Pancreas (tissue), 10 donors: ENCODE results near the gene PUSL1. TPM values are rescaled to one million over a fixed set of nuclear protein-coding genes. Genes with fewer than 3 reads are reported as not detected.

Experiments used
- ATAC-seq, 4 donors: fragments of 200-7000 bp; cut with Tn5 transposase; one replicate each; pipeline versions ENCODE4 v1.8.0 to v1.9.1; 2020; ENCODE audit warnings: mild to moderate bottlenecking in 4 of 4, moderate library complexity in 4 of 4
- DNase-seq, 6 donors: peaks; one replicate each; pipeline ENCODE4 v3.0.0-alpha.2; 2020
- FAIRE-seq: peaks from 2 replicates; lab custom pipeline; 2012; peaks lifted over from hg19 to GRCh38; lab: Jason Lieb, UNC
- H3K27ac ChIP-seq, 4 donors: fragments of 200-600 bp; sonication (generic); 1 replicate in 3 of 4; 2 replicates in 1 of 4; pipeline versions ENCODE4 v1.5.0 to v1.8.0; 2020
- H3K27me3 ChIP-seq, 4 donors: fragments of 200-600 bp; one replicate each; pipeline ENCODE4 v1.8.0; 2021
- H3K36me3 ChIP-seq, 3 donors: fragments of 200-600 bp; sonication (generic) in 1 of 3; one replicate each; pipeline versions ENCODE4 v1.5.0 to v1.8.0; 2020 to 2021
- H3K4me1 ChIP-seq, 3 donors: fragments of 200-600 bp; one replicate each; pipeline ENCODE4 v1.8.0; 2021
- H3K4me3 ChIP-seq, 4 donors: fragments of 200-600 bp; sonication (generic) in 2 of 4; one replicate each; pipeline versions ENCODE4 v1.5.0 to v1.8.0; 2020 to 2021
- H3K9me3 ChIP-seq, 4 donors: fragments of 200-600 bp; one replicate each; pipeline ENCODE4 v1.8.0; 2021
- WGBS, 2 donors: extraction: QIAGEN DNeasy Blood & Tissue Kit; methylation state at CpG; one replicate each; pipeline ENCODE4 v1.1.7; 2013; 5-methylcytosine and 5-hydroxymethylcytosine counted together
- intact Hi-C, 3 donors: fragments of 100-400 bp; cut with DNase I; formaldehyde crosslinking; loops; one replicate each; pipeline versions ENCODE4 v1.11.1 to v1.14.2; 2022
- polyA plus RNA-seq, 2 donors: library from polyadenylated mRNA; stranded (reverse); fragments of 200-250 nt; gene quantifications; one replicate each; pipeline ENCODE4 v1.2.3, GENCODE V29; 2013
- total RNA-seq, 6 donors: library from RNA; stranded (reverse); fragmentation: NEBNext Ultra II Directional in 4 of 6; extraction: Animal tissue kit (Norgen Biotek cat#: 25700) in 4 of 6; gene quantifications; one replicate each; pipeline versions ENCODE4 v1.2.1 to v1.2.4, GENCODE V29; 2021 to 2023
- TF ChIP-seq, protein P1 (sequence below), 4 donors: fragments of 200-600 bp; sonication (generic) in 3 of 4; IDR thresholded peaks; one replicate each; pipeline versions ENCODE4 v1.5.0 to v1.8.0; 2021; ENCODE audit warnings: antibody characterized with exemption in 4 of 4
- donor health status: healthy with polysubstance abuse.
- donor health status: DM: no; HTN: no; CAD: no; lungs with moderate emphysema.
- donor health status: DM: no; HTN: no; CAD: no.
- donor health status: control.
- donor health status: control.
- donor health status: Bipolar disorder and iron deficiency.
- donor health status: DM: yes; HTN: yes; CAD: no.
- donor health status: DM: no; HTN: no; CAD: no.
- donor health status: DM: no; HTN: no; CAD: no.
- donor health status: DM: yes; HTN: yes; CAD: no.

The PUSL1 gene
- total and polyA plus RNA-seq, 8 donors = 7.5 to 23.2 (median 10.2) TPM

DNA sequence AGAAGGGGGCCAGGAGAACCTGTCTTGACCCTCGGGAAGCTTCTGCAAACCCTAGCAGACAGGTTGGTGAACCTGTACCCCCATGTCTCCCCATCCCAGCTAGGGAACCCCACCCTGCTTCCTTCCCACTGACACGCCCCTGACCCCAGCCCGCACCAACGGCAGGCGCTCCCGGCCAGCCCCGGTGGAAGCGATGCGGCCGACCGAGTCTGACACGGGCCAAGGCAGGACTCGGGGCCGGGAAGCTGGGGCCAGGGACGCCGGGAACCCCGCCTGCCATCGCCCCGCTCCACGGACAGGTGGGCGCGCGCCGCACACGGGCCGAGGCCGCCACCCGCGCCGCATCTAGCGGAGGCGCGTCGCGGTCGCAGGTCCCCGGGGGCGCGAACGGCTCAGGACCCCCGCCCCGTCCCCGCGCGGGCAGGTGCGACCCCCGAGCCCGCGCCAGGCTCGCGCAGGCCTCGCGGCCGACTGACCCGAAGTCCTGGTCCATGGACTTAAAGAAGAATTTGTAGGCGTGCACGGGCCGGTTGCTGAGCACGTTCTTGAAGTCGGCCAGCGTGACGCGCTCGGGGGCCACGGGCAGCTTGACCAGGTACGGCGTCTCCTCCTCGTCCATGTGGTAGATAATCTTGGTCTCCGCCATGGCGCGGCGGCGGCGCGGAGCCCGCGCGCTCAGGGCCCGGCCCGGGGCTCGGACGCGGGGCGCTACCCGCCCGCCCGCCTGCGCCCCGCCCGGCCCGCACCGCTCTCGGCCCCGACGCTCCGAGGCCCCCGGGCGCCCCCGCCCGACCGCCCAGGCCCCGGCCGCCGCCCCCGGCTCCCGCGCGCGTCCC, 40.2 kb downstream of the PUSL1 start:
- Histone ChIP-seq H3K4me1 (peaks cover 8 to 20% (median 11%) of the 10 kb centered on the region in 3 donors), H3K27me3 (no peaks in the 10 kb centered on the region), H3K27ac (peak overlapping the region; percentile 53 to 78 (median 71)), H3K36me3 (no peaks in the 10 kb centered on the region), H3K9me3 (no peaks in the 10 kb centered on the region), H3K4me3 (peak overlapping the region; percentile 55 to 81 (median 66))
- ATAC-seq (peak; percentile 2 to 10 (median 8)), FAIRE-seq (no peak), DNase-seq (peak in 2 of 6 donors; percentile 61 to 69)
- intact Hi-C loops = no loop called here
- TF ChIP-seq, protein P1, sequence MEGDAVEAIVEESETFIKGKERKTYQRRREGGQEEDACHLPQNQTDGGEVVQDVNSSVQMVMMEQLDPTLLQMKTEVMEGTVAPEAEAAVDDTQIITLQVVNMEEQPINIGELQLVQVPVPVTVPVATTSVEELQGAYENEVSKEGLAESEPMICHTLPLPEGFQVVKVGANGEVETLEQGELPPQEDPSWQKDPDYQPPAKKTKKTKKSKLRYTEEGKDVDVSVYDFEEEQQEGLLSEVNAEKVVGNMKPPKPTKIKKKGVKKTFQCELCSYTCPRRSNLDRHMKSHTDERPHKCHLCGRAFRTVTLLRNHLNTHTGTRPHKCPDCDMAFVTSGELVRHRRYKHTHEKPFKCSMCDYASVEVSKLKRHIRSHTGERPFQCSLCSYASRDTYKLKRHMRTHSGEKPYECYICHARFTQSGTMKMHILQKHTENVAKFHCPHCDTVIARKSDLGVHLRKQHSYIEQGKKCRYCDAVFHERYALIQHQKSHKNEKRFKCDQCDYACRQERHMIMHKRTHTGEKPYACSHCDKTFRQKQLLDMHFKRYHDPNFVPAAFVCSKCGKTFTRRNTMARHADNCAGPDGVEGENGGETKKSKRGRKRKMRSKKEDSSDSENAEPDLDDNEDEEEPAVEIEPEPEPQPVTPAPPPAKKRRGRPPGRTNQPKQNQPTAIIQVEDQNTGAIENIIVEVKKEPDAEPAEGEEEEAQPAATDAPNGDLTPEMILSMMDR (IDR thresholded peaks at IDR 0.05) = no peak
- 0 to 1% methylated on average over 67 to 109 of the region's 109 CpGs for WGBS, 2 donors

- DNase-seq = peak in 4 of 6 donors; percentile 66 to 92 (median 76)
- 1% methylated on average over 44 to 122 of the region's 122 CpGs for WGBS, 2 donors
These were observed 41.0 kb downstream of the PUSL1 start, which contains the start of gene DVL1 for GRCh38 chr1:1349256-1350012. DVL1 (minus strand) TSS chr1:1349418; CDS start chr1:1349065, 353 bp downstream.

DNA sequence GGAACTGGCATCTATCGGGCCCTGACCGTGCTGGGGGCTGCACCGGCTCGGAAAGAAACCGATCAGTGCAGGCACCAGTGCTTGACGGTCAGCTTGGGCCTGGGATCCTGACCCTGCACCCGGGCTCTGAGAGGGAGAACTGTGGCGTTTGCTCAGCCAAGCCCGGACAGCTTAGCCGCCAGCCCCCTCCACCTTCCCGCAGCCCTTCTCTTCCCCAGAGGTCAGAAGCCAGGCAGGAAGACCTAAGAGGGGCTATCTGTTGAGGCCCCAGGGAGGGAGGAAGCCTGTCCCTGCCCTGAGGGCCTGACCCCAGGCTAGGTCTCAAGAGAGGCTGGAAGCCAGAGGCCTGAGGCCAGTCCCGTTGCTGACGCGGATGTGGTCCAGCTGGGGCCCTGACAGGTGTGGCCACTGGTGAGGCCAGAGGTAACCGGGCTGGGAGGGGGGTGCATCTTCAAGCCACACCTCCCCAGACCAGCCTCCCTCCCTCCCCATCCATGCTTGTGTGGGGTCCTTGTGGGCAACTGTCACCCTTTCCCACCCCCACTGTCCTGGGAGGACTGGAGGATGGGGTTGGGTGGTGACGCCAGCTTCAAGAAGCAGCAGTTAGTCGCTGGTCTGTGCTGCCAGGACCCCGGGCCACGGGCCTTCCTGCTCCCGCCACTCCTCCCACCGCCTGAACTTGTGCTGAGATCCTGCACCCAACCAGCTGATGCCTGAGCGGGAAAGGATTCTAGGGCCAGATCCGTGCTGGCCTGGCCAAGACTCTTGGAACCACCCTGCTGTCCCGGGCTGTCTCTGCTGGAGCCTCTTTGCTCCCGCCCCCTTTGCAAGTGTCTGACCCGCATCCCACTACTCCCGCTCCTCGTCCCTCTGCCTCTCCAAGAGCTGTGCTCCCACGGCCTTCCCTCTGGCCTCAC, 43.4 kb downstream of the PUSL1 start:
- H3K4me3 ChIP-seq = no peak overlapping the region
- H3K9me3 ChIP-seq = no peaks in the 10 kb centered on the region
- DNase-seq = peak in 1 of 6 donors; percentile 60
- intact Hi-C loops = no loop called here
- H3K4me1 ChIP-seq = peaks cover 0 to 6% (median under 1%) of the 10 kb centered on the region in 3 donors
- no peak overlapping the region for H3K27ac ChIP-seq
- ATAC-seq = no peak
- H3K36me3 ChIP-seq = no peaks in the 10 kb centered on the region
- no peak for FAIRE-seq
- no peaks in the 10 kb centered on the region for H3K27me3 ChIP-seq
- TF ChIP-seq, protein P1 (IDR thresholded peaks at IDR 0.05) = no peak
- WGBS, 2 donors = 71 to 81% methylated on average over 19 to 29 of the region's 29 CpGs

More at GRCh38 chr1:1349256-1350012, 41.0 kb downstream of the PUSL1 start, which contains the start of gene DVL1:
- TF ChIP-seq, protein P1 (IDR thresholded peaks at IDR 0.05) = peak in 2 of 4 donors; percentile 11 to 22
- peak; percentile 42 to 66 (median 50) for ATAC-seq
- no peak for FAIRE-seq
- Histone ChIP-seq H3K36me3 (no peaks in the 10 kb centered on the region), H3K27me3 (no peaks in the 10 kb centered on the region), H3K9me3 (no peaks in the 10 kb centered on the region), H3K4me1 (peaks cover 8 to 20% (median 11%) of the 10 kb centered on the region in 3 donors), H3K27ac (peak within 1 kb of the TSS; percentile 53 to 78 (median 71)), H3K4me3 (peak within 1 kb of the TSS; percentile 55 to 81 (median 68))
- intact Hi-C loops = no loop called here

DNA sequence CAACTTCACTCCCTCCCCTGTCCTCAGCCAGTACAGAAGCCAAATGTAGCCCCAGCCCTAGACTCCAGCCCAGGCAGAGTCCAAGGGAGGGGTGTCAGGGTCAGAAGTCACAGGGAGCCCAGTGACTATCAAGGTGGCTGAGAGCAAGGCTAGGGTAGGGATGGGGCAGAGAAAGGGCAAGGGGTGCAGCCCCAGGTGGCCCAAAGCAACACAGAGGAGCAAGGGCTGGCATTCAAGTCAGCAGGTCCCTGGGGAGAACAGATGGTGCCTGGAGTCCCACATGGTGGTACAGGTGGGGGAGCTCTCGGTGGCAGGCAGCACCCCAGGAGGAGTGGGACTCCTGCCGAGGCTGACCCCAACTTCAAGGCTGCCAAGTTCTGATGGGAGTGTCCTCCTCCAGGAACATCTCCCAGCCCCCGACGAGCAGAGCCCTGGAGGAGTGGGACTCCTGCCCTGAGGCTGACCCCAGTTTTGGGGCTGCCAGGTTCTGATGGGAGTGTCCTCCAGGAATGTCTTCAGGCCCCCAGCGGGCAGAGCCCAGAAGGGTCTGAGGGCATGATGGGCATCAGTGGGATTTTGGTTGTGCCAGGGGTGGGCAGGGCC, 44.5 kb downstream of the PUSL1 start:
- H3K36me3 ChIP-seq = no peaks in the 10 kb centered on the region
- TF ChIP-seq, protein P1 (IDR thresholded peaks at IDR 0.05) = no peak
- DNase-seq (peak in 1 of 6 donors; percentile 38), FAIRE-seq (no peak), ATAC-seq (no peak)
- intact Hi-C loops = no loop called here
- no peak overlapping the region for H3K27ac ChIP-seq
- no peaks in the 10 kb centered on the region for H3K9me3 ChIP-seq
- no peaks in the 10 kb centered on the region for H3K4me1 ChIP-seq
- no peaks in the 10 kb centered on the region for H3K27me3 ChIP-seq
- no peak overlapping the region for H3K4me3 ChIP-seq
- 14 to 15% methylated on average over 4 to 5 of the region's 5 CpGs for WGBS, 2 donors
